Esophagus squamous epithelium (tissue), 5 donors: ENCODE measurements around the gene TRMT11. TPM values are rescaled to one million over a fixed set of nuclear protein-coding genes. Genes with fewer than 3 reads are reported as not detected.
"Not testable (repeated sequence)": the region's sequence is repeated elsewhere in the genome, so short reads cannot be mapped to it uniquely, and the experiment has no call there.

Source experiments
- DNase-seq: peaks from one replicate; lab custom pipeline; 2025; lab: John Stamatoyannopoulos, UW
- H3K27ac ChIP-seq, 4 donors: fragments of 200-600 bp; sonication (generic); one replicate each; pipeline ENCODE4 v1.5.1; 2016 to 2019; ENCODE audit warnings: mild to moderate bottlenecking in 1 of 4
- H3K27me3 ChIP-seq, 4 donors: fragments of 200-600 bp; sonication (generic); 1 replicate in 3 of 4; 2 replicates in 1 of 4; pipeline versions ENCODE4 v1.5.1 to v1.6.0; 2017 to 2021; ENCODE audit warnings: antibody characterized with exemption in 1 of 4
- H3K36me3 ChIP-seq, 3 donors: fragments of 200-600 bp; sonication (generic); one replicate each; pipeline ENCODE4 v1.5.1; 2016 to 2019
- H3K4me1 ChIP-seq, 3 donors: fragments of 200-600 bp; sonication (generic); one replicate each; pipeline ENCODE4 v1.5.1; 2017 to 2019
- H3K4me3 ChIP-seq, 4 donors: fragments of 200-600 bp; sonication (generic); 1 replicate in 3 of 4; 2 replicates in 1 of 4; pipeline ENCODE4 v1.5.1; 2016 to 2019; ENCODE audit warnings: mild to moderate bottlenecking in 2 of 4, moderate library complexity in 1 of 4
- H3K9me3 ChIP-seq, 3 donors: fragments of 200-600 bp; sonication (generic); one replicate each; pipeline ENCODE4 v1.5.1; 2016 to 2019
- CTCF ChIP-seq, 6 experiments: fragments of 450-650 bp in 4 of 6; fragments of 200-600 bp in 2 of 6; sonication (generic) in 2 of 6; IDR thresholded peaks; one replicate each; pipeline ENCODE4 v1.5.1; 2016 to 2019; ENCODE audit warnings: antibody characterized with exemption in 6 of 6, mild to moderate bottlenecking in 4 of 6, moderate library complexity in 4 of 6
- POLR2A ChIP-seq, 4 donors: fragments of 450-650 bp; IDR thresholded peaks; one replicate each; pipeline ENCODE4 v1.6.1; 2017; ENCODE audit warnings: antibody characterized with exemption in 4 of 4, mild to moderate bottlenecking in 4 of 4, moderate library complexity in 3 of 4
- WGBS, 2 donors: methylation state at CpG; one replicate each; pipeline ENCODE4 v1.1.5; 2018; 5-methylcytosine and 5-hydroxymethylcytosine counted together
- intact Hi-C: fragments of 100-400 bp; cut with DNase I; formaldehyde crosslinking; loops from one replicate; pipeline ENCODE4 v1.15.0; 2022
- total RNA-seq, 4 donors: library from RNA; depleted of rRNA; stranded (reverse); fragments of >200 nt; gene quantifications; one replicate each; pipeline ENCODE4 v1.1.0, GENCODE V29; 2016
- donor health status: DM: yes; HTN: yes; CAD: no.

The TRMT11 gene
- total RNA-seq, 4 donors from 2014 or later = 7.8 to 23.3 (median 17.2) TPM

- Histone ChIP-seq H3K27ac (peak overlapping the region; percentile 29 to 87 (median 75)), H3K4me3 (no peak overlapping the region), H3K36me3 (no peaks in the 10 kb centered on the region), H3K9me3 (no peaks in the 10 kb centered on the region), H3K27me3 (no peaks in the 10 kb centered on the region), H3K4me1 (peaks cover 22 to 87% (median 37%) of the 10 kb centered on the region in 3 donors)
- intact Hi-C loops = no loop called here
- DNase-seq = no peak
- TF ChIP-seq POLR2A (IDR thresholded peaks at IDR 0.05) = no peak
- TF ChIP-seq CTCF (IDR thresholded peaks at IDR 0.05) = no peak
- 33 to 34% methylated on average over 2 of the region's 2 CpGs for WGBS, 2 donors
Observed at GRCh38 chr6:125947615-125948014, 38.7 kb upstream of the TRMT11 start.

GRCh38 chr6:125948455-125948854 lies 37.9 kb upstream of the TRMT11 start:
- Histone ChIP-seq H3K9me3 (no peaks in the 10 kb centered on the region), H3K4me1 (peaks cover 19 to 84% (median 35%) of the 10 kb centered on the region in 3 donors), H3K36me3 (no peaks in the 10 kb centered on the region), H3K4me3 (no peak overlapping the region), H3K27me3 (no peaks in the 10 kb centered on the region), H3K27ac (peak overlapping the region in 3 of 4 donors; percentile 66 to 87 (median 84))
- TF ChIP-seq POLR2A (IDR thresholded peaks at IDR 0.05) (no peak), CTCF (IDR thresholded peaks at IDR 0.05) (no peak)
- WGBS, 2 donors = 60 to 73% methylated on average over 3 of the region's 3 CpGs
- intact Hi-C loops = no loop called here
- DNase-seq = no peak

GRCh38 chr6:125949069-125949468 lies 37.3 kb upstream of the TRMT11 start:
- no peaks in the 10 kb centered on the region for H3K9me3 ChIP-seq
- intact Hi-C loops = no loop called here
- H3K36me3 ChIP-seq = no peaks in the 10 kb centered on the region
- H3K27ac ChIP-seq = peak overlapping the region in 1 of 4 donors; percentile 84
- no peak overlapping the region for H3K4me3 ChIP-seq
- no peak for DNase-seq
- TF ChIP-seq POLR2A (IDR thresholded peaks at IDR 0.05) (no peak), CTCF (IDR thresholded peaks at IDR 0.05) (no peak)
- 69 to 94% methylated on average over 2 of the region's 2 CpGs for WGBS, 2 donors
- H3K27me3 ChIP-seq = no peaks in the 10 kb centered on the region
- peaks cover 19 to 81% (median 29%) of the 10 kb centered on the region in 3 donors for H3K4me1 ChIP-seq

- H3K4me3 ChIP-seq = no peak overlapping the region
- no peaks in the 10 kb centered on the region for H3K27me3 ChIP-seq
- H3K4me1 ChIP-seq = peaks cover 19 to 69% (median 21%) of the 10 kb centered on the region in 3 donors
- H3K27ac ChIP-seq = peak overlapping the region in 3 of 4 donors; percentile 54 to 65 (median 62)
- no peaks in the 10 kb centered on the region for H3K36me3 ChIP-seq
- 37 to 44% methylated on average over 6 of the region's 6 CpGs for WGBS, 2 donors
- DNase-seq = no peak
- TF ChIP-seq CTCF (IDR thresholded peaks at IDR 0.05) = peak in 1 of 6 experiments; percentile 20
- TF ChIP-seq POLR2A (IDR thresholded peaks at IDR 0.05) = peak in 1 of 4 donors; percentile 31
- intact Hi-C loops = loop anchor here (10.0 kb wide), 2 partner anchors 95 to 635 kb away; no protein-coding TSS in a partner anchor
- H3K9me3 ChIP-seq = no peaks in the 10 kb centered on the region
Observed at GRCh38 chr6:125950293-125950692, 36.0 kb upstream of the TRMT11 start.

GRCh38 chr6:125950716-125951115 lies 35.6 kb upstream of the TRMT11 start:
- not testable (repeated sequence) for DNase-seq, H3K9me3 ChIP-seq, H3K27me3 ChIP-seq, H3K36me3 ChIP-seq, H3K4me3 ChIP-seq
- intact Hi-C loops = loop anchor here (10.0 kb wide), 2 partner anchors 96 to 636 kb away; no protein-coding TSS in a partner anchor
- 66 to 75% methylated on average over 6 of the region's 6 CpGs for WGBS, 2 donors
- H3K27ac ChIP-seq = peak overlapping the region in 3 of 4 donors; percentile 49 to 65 (median 54)
- H3K4me1 ChIP-seq = peaks cover 17 to 64% (median 19%) of the 10 kb centered on the region in 3 donors
